ENCODE results near the gene NFIX. TPM values are rescaled to one million over a fixed set of nuclear protein-coding genes. Genes with fewer than 3 reads are reported as not detected.
A peak's percentile ranks its signal among the peaks of the same experiment; 100 is the strongest.

The NFIX gene
- total and polyA plus RNA-seq, 9 of the 15 experiments (the other 6 are each of a cell fraction or from before 2014, with no cell fraction given): 0.28 to 26.8 (median 5.4) TPM

- peak in 1 of 2 experiments; percentile 89; a peak in 2 of 4 replicates for TF ChIP-seq ZNF639 (CRISPR knock-in tag; conservative IDR thresholded peaks at IDR 0.05 in 1 of 2, IDR thresholded peaks at IDR 0.05 in 1 of 2)
- TF ChIP-seq PRMT5 (CRISPR knock-in tag; IDR thresholded peaks at IDR 0.05): no peak
- peak; percentile 73; the same call in 1 of the 2 replicates for TF ChIP-seq PHF8 (IDR thresholded peaks at IDR 0.05; ENCODE audit: borderline replicate concordance, low read length)
- TF ChIP-seq ZNF217 (CRISPR knock-in tag; IDR thresholded peaks at IDR 0.05): no peak
- peak; percentile 81 for TF ChIP-seq JUNB (CRISPR knock-in tag; conservative IDR thresholded peaks at IDR 0.05)
- TF ChIP-seq NFE2L1 (tag; IDR thresholded peaks at IDR 0.05; ENCODE audit: borderline replicate concordance, low read depth): no peak
- TF ChIP-seq ZNF407 (IDR thresholded peaks at IDR 0.05; ENCODE audit: low read depth): no peak
- no peak for TF ChIP-seq CEBPB (tag; IDR thresholded peaks at IDR 0.05)
- peak; percentile 83 for TF ChIP-seq SIN3B (IDR thresholded peaks at IDR 0.05; ENCODE audit: low read depth)
- peak; percentile 13 for TF ChIP-seq FOS (IDR thresholded peaks at IDR 0.05; ENCODE audit: extremely low read depth, insufficient read length)
- TF ChIP-seq SOX6 (IDR thresholded peaks at IDR 0.05): peak; percentile 57; the same call in 1 of the 2 replicates
- no peak for TF ChIP-seq SRSF9 (IDR thresholded peaks at IDR 0.05; ENCODE audit: borderline replicate concordance, low read depth, low read length)
- TF ChIP-seq USF2 (CRISPR knock-in tag; IDR thresholded peaks at IDR 0.05): peak; percentile 98
- peak; percentile 92 for TF ChIP-seq ESRRA (IDR thresholded peaks at IDR 0.05; ENCODE audit: borderline replicate concordance, low read depth)
- no peak for TF ChIP-seq ZC3H8 (IDR thresholded peaks at IDR 0.05)
- TF ChIP-seq ZNF253 (CRISPR knock-in tag; conservative IDR thresholded peaks at IDR 0.05): no peak
- no peak for TF ChIP-seq TCF15 (CRISPR knock-in tag; IDR thresholded peaks at IDR 0.05)
Measured at GRCh38 chr19:12945479-12946091, 49.7 kb upstream of the NFIX start, which contains the start of gene RAD23A (continued).
